Naive thymus-derived CD8-positive, alpha-beta T cell (primary cell): ENCODE measurements around the gene PKD1L1. TPM values are rescaled to one million over a fixed set of nuclear protein-coding genes. Genes with fewer than 3 reads are reported as not detected.

ENCODE experiments used
- ATAC-seq, 2 donors: fragments of 150-1000 bp; cut with Tn5 transposase in 1 of 2; sonication (Bioruptor Pico), chemical (Tn5 transposase) in 1 of 2; 1 replicate in 1 of 2; 2 replicates in 1 of 2; pipeline ENCODE4 v1.10.0; 2021; ENCODE audit warnings: mild to moderate bottlenecking in 2 of 2, moderate library complexity in 2 of 2
- POLR2A ChIA-PET: fragments of 350-600 bp; sonication (Branson Sonifier 250); formaldehyde crosslinking; loops from one replicate; lab custom pipeline; 2021; ENCODE audit warnings: antibody characterized with exemption; lab: Charles Lee
- DNase-seq, 10 donors: peaks; one replicate each; pipeline versions ENCODE4 v3.0.0 to v3.0.0-alpha.2; 2020 to 2022
- H3K27ac Mint-ChIP-seq, 10 donors: one replicate each; pipeline ENCODE4 v1.8.0; 2020 to 2022; ENCODE audit warnings: mild to moderate bottlenecking in 10 of 10, mixed read lengths in 10 of 10, moderate library complexity in 4 of 10, inconsistent platforms in 1 of 10
- H3K27me3 Mint-ChIP-seq, 5 donors: one replicate each; pipeline ENCODE4 v1.8.0; 2021 to 2022; ENCODE audit warnings: mixed read lengths in 5 of 5
- H3K36me3 Mint-ChIP-seq, 3 donors: one replicate each; pipeline ENCODE4 v1.8.0; 2020 to 2022; ENCODE audit warnings: mixed read lengths in 3 of 3, mild to moderate bottlenecking in 2 of 3, inconsistent platforms in 1 of 3
- H3K4me1 Mint-ChIP-seq, 4 donors: one replicate each; pipeline ENCODE4 v1.8.0; 2021 to 2022; ENCODE audit warnings: mixed read lengths in 4 of 4
- H3K4me3 Mint-ChIP-seq, 10 donors: one replicate each; pipeline ENCODE4 v1.8.0; 2020 to 2022; ENCODE audit warnings: mild to moderate bottlenecking in 10 of 10, mixed read lengths in 10 of 10, moderate library complexity in 6 of 10, inconsistent platforms in 1 of 10
- H3K9me3 Mint-ChIP-seq, 9 donors: one replicate each; pipeline ENCODE4 v1.8.0; 2020 to 2022; ENCODE audit warnings: mixed read lengths in 9 of 9, mild to moderate bottlenecking in 3 of 9, inconsistent platforms in 1 of 9, moderate library complexity in 1 of 9
- polyA plus RNA-seq, 3 donors: library from polyadenylated mRNA; unstranded; fragments of 300-500 nt; fragmentation: Illumina TruSeq; gene quantifications; one replicate each; pipeline ENCODE4 v1.2.3, GENCODE V29; 2021
- total RNA-seq, 8 experiments: library from RNA in 2 of 8; stranded (reverse) in 2 of 8; gene quantifications; one replicate each; pipeline ENCODE4 v1.2.3 and lab custom pipeline; 2021 to 2026

The PKD1L1 gene
- total and polyA plus RNA-seq, 5 experiments from 2014 or later = 0.07 to 0.78 (median 0.37) TPM; not detected in 1

GRCh38 chr7:47890125-47890524 lies 58.1 kb downstream of the PKD1L1 start:
- Mint-ChIP-seq H3K27me3 (no peaks in the 10 kb centered on the region), H3K27ac (no peak overlapping the region), H3K9me3 (no peaks in the 10 kb centered on the region), H3K4me3 (no peak overlapping the region), H3K4me1 (peaks cover 0 to 3% (median 0%) of the 10 kb centered on the region in 4 donors), H3K36me3 (no peaks in the 10 kb centered on the region)
- ATAC-seq (no peak), DNase-seq (no peak)
- POLR2A ChIA-PET = no interaction called here

- POLR2A ChIA-PET = no interaction called here
- Mint-ChIP-seq H3K4me1 (no peaks in the 10 kb centered on the region), H3K4me3 (no peak overlapping the region), H3K9me3 (no peaks in the 10 kb centered on the region), H3K36me3 (no peaks in the 10 kb centered on the region), H3K27me3 (no peaks in the 10 kb centered on the region), H3K27ac (no peak overlapping the region)
- DNase-seq (no peak), ATAC-seq (no peak)
Observed at GRCh38 chr7:47889723-47890122, 58.5 kb downstream of the PKD1L1 start.

- ATAC-seq (no peak), DNase-seq (no peak)
- Mint-ChIP-seq H3K9me3 (no peaks in the 10 kb centered on the region), H3K4me1 (no peaks in the 10 kb centered on the region), H3K36me3 (no peaks in the 10 kb centered on the region), H3K27ac (no peak overlapping the region), H3K27me3 (no peaks in the 10 kb centered on the region), H3K4me3 (no peak overlapping the region)
- POLR2A ChIA-PET = no interaction called here
Observed at GRCh38 chr7:47888371-47889265, 59.6 kb downstream of the PKD1L1 start.

GRCh38 chr7:47887016-47887640 lies 61.1 kb downstream of the PKD1L1 start:
- H3K4me1 Mint-ChIP-seq = no peaks in the 10 kb centered on the region
- H3K27me3 Mint-ChIP-seq = no peaks in the 10 kb centered on the region
- H3K9me3 Mint-ChIP-seq = no peaks in the 10 kb centered on the region
- no peak overlapping the region for H3K27ac Mint-ChIP-seq
- no peak for DNase-seq
- POLR2A ChIA-PET = no interaction called here
- no peak for ATAC-seq
- no peak overlapping the region for H3K4me3 Mint-ChIP-seq
- no peaks in the 10 kb centered on the region for H3K36me3 Mint-ChIP-seq

- ATAC-seq = no peak
- POLR2A ChIA-PET = no interaction called here
- H3K4me3 Mint-ChIP-seq = no peak overlapping the region
- H3K36me3 Mint-ChIP-seq = no peaks in the 10 kb centered on the region
- no peak for DNase-seq
- peaks cover 0 to 1% (median 0%) of the 10 kb centered on the region in 5 donors for H3K27me3 Mint-ChIP-seq
- H3K9me3 Mint-ChIP-seq = no peaks in the 10 kb centered on the region
- H3K27ac Mint-ChIP-seq = no peak overlapping the region
- H3K4me1 Mint-ChIP-seq = no peaks in the 10 kb centered on the region
Observed at GRCh38 chr7:47885987-47886811, 62.1 kb downstream of the PKD1L1 start.

GRCh38 chr7:47885309-47885986 lies 62.8 kb downstream of the PKD1L1 start:
- Mint-ChIP-seq H3K27ac (no peak overlapping the region), H3K4me3 (no peak overlapping the region), H3K36me3 (no peaks in the 10 kb centered on the region), H3K9me3 (no peaks in the 10 kb centered on the region), H3K4me1 (no peaks in the 10 kb centered on the region), H3K27me3 (peaks cover 0 to 1% (median 0%) of the 10 kb centered on the region in 5 donors)
- POLR2A ChIA-PET = interaction anchor here (0.6 kb wide), 1 partner anchor 229 kb away, joined by 3 read pairs; no protein-coding TSS in a partner anchor
- ATAC-seq = no peak
- DNase-seq = no peak

GRCh38 chr7:47884675-47885074 lies 63.6 kb downstream of the PKD1L1 start:
- H3K4me1 Mint-ChIP-seq = no peaks in the 10 kb centered on the region
- no peaks in the 10 kb centered on the region for H3K9me3 Mint-ChIP-seq
- H3K27ac Mint-ChIP-seq = no peak overlapping the region
- no peaks in the 10 kb centered on the region for H3K36me3 Mint-ChIP-seq
- H3K4me3 Mint-ChIP-seq = no peak overlapping the region
- H3K27me3 Mint-ChIP-seq = peaks cover 0 to 1% (median 0%) of the 10 kb centered on the region in 5 donors
- DNase-seq = no peak
- POLR2A ChIA-PET = interaction anchor here (0.6 kb wide), 1 partner anchor 229 kb away, joined by 3 read pairs; no protein-coding TSS in a partner anchor
- no peak for ATAC-seq

- H3K36me3 Mint-ChIP-seq = no peaks in the 10 kb centered on the region
- POLR2A ChIA-PET = no interaction called here
- no peak for DNase-seq
- peaks cover 0 to 1% (median 0%) of the 10 kb centered on the region in 5 donors for H3K27me3 Mint-ChIP-seq
- H3K4me3 Mint-ChIP-seq = no peak overlapping the region
- no peak for ATAC-seq
- H3K27ac Mint-ChIP-seq = no peak overlapping the region
- H3K4me1 Mint-ChIP-seq = no peaks in the 10 kb centered on the region
- H3K9me3 Mint-ChIP-seq = no peaks in the 10 kb centered on the region
Observed at GRCh38 chr7:47882635-47883034, 65.6 kb downstream of the PKD1L1 start.

GRCh38 chr7:47881256-47881655 lies 67.0 kb downstream of the PKD1L1 start:
- no peaks in the 10 kb centered on the region for H3K9me3 Mint-ChIP-seq
- H3K27ac Mint-ChIP-seq = peak overlapping the region in 1 of 10 donors; percentile 14

GRCh38 chr7:47878662-47879061 lies 69.6 kb downstream of the PKD1L1 start:
- ATAC-seq = no peak
- no peak overlapping the region for H3K4me3 Mint-ChIP-seq
- peak overlapping the region in 1 of 10 donors; percentile 57 for H3K27ac Mint-ChIP-seq
- no peaks in the 10 kb centered on the region for H3K36me3 Mint-ChIP-seq
- POLR2A ChIA-PET = interaction anchor here (0.7 kb wide), 1 partner anchor 61 kb away, joined by 3 read pairs; no protein-coding TSS in a partner anchor
- H3K4me1 Mint-ChIP-seq = no peaks in the 10 kb centered on the region
- peaks cover 0 to 1% (median 0%) of the 10 kb centered on the region in 5 donors for H3K27me3 Mint-ChIP-seq
- DNase-seq = no peak
- no peaks in the 10 kb centered on the region for H3K9me3 Mint-ChIP-seq

More at GRCh38 chr7:47881256-47881655, 67.0 kb downstream of the PKD1L1 start:
- Mint-ChIP-seq H3K4me3 (no peak overlapping the region), H3K27me3 (peaks cover 0 to 1% (median 0%) of the 10 kb centered on the region in 5 donors), H3K4me1 (no peaks in the 10 kb centered on the region), H3K36me3 (no peaks in the 10 kb centered on the region)
- DNase-seq = no peak
- POLR2A ChIA-PET = no interaction called here
- ATAC-seq = no peak

GRCh38 chr7:47877336-47877735 lies 70.9 kb downstream of the PKD1L1 start:
- no peaks in the 10 kb centered on the region for H3K4me1 Mint-ChIP-seq
- POLR2A ChIA-PET = no interaction called here
- DNase-seq (no peak), ATAC-seq (no peak)
- peaks cover 0 to 1% (median 0%) of the 10 kb centered on the region in 5 donors for H3K27me3 Mint-ChIP-seq
- H3K4me3 Mint-ChIP-seq = no peak overlapping the region
- H3K27ac Mint-ChIP-seq = no peak overlapping the region
- H3K9me3 Mint-ChIP-seq = no peaks in the 10 kb centered on the region
- H3K36me3 Mint-ChIP-seq = no peaks in the 10 kb centered on the region
